ENCODE data around the gene IFT172.
"Not testable (repeated sequence)": the region's sequence is repeated elsewhere in the genome, so short reads cannot be mapped to it uniquely, and the experiment has no call there.

IFT172 gene

GRCh38 chr2:27441958-27442919 lies 47.3 kb downstream of the IFT172 start, which contains the start of gene KRTCAP3:
KRTCAP3 (plus strand) TSS chr2:27442381; CDS start chr2:27442413, 32 bp downstream.
- H3K4me3 ChIP-seq (ENCODE audit: low read depth in 1 of 2, low read length in 2 of 2): peak within 1 kb of the TSS in 1 of 2 donors; percentile 46
- H3K9me3 ChIP-seq (ENCODE audit: control insufficient read depth in 1 of 2, low read length in 2 of 2): no peaks in the 10 kb centered on the region
- peaks cover 0 to 10% of the 10 kb centered on the region in 2 donors for H3K4me1 ChIP-seq (ENCODE audit: control insufficient read depth in 1 of 2, insufficient read depth in 2 of 2, low read length in 2 of 2)
- no peaks in the 10 kb centered on the region for H3K27me3 ChIP-seq (ENCODE audit: low read depth, low read length)
- H3K36me3 ChIP-seq (ENCODE audit: control insufficient read depth in 1 of 2, insufficient read depth in 2 of 2, low read length in 2 of 2): peaks cover 35 to 56% of the 10 kb centered on the region in 2 donors
- H3K27ac ChIP-seq (ENCODE audit: low read length): peak within 1 kb of the TSS; percentile 31

- peaks cover 0 to 10% of the 10 kb centered on the region in 2 donors for H3K4me1 ChIP-seq (ENCODE audit: control insufficient read depth in 1 of 2, insufficient read depth in 2 of 2, low read length in 2 of 2)
- no peak overlapping the region for H3K27ac ChIP-seq (ENCODE audit: low read length)
- H3K27me3 ChIP-seq (ENCODE audit: low read depth, low read length): no peaks in the 10 kb centered on the region
- no peaks in the 10 kb centered on the region for H3K9me3 ChIP-seq (ENCODE audit: control insufficient read depth in 1 of 2, low read length in 2 of 2)
- H3K4me3 ChIP-seq (ENCODE audit: low read depth in 1 of 2, low read length in 2 of 2): no peak overlapping the region
- H3K36me3 ChIP-seq (ENCODE audit: control insufficient read depth in 1 of 2, insufficient read depth in 2 of 2, low read length in 2 of 2): peaks cover 43 to 62% of the 10 kb centered on the region in 2 donors
Observed at GRCh38 chr2:27441226-27441926, 48.2 kb downstream of the IFT172 start.

- H3K36me3 ChIP-seq (ENCODE audit: control insufficient read depth in 1 of 2, insufficient read depth in 2 of 2, low read length in 2 of 2): peaks cover 63 to 75% of the 10 kb centered on the region in 2 donors
- no peak overlapping the region for H3K27ac ChIP-seq (ENCODE audit: low read length)
Observed at GRCh38 chr2:27435628-27436027, 53.9 kb downstream of the IFT172 start.

GRCh38 chr2:27431395-27431794 lies 58.1 kb downstream of the IFT172 start:
- H3K27me3 ChIP-seq (ENCODE audit: low read depth, low read length): no peaks in the 10 kb centered on the region

More at GRCh38 chr2:27435628-27436027, 53.9 kb downstream of the IFT172 start:
- peaks cover 0 to 19% of the 10 kb centered on the region in 2 donors for H3K4me1 ChIP-seq (ENCODE audit: control insufficient read depth in 1 of 2, insufficient read depth in 2 of 2, low read length in 2 of 2)
- H3K27me3 ChIP-seq (ENCODE audit: low read depth, low read length): no peaks in the 10 kb centered on the region
- no peaks in the 10 kb centered on the region for H3K9me3 ChIP-seq (ENCODE audit: control insufficient read depth in 1 of 2, low read length in 2 of 2)
- H3K4me3 ChIP-seq (ENCODE audit: low read depth in 1 of 2, low read length in 2 of 2): no peak overlapping the region

GRCh38 chr2:27428978-27429541 lies 60.5 kb downstream of the IFT172 start:
- peak overlapping the region; percentile 82 to 88 for H3K4me3 ChIP-seq (ENCODE audit: low read depth in 1 of 2, low read length in 2 of 2)
- peak overlapping the region; percentile 85 for H3K27ac ChIP-seq (ENCODE audit: low read length)
- peaks cover 8 to 37% of the 10 kb centered on the region in 2 donors for H3K4me1 ChIP-seq (ENCODE audit: control insufficient read depth in 1 of 2, insufficient read depth in 2 of 2, low read length in 2 of 2)
- H3K9me3 ChIP-seq (ENCODE audit: control insufficient read depth in 1 of 2, low read length in 2 of 2): no peaks in the 10 kb centered on the region
- peaks cover 10 to 15% of the 10 kb centered on the region in 2 donors for H3K36me3 ChIP-seq (ENCODE audit: control insufficient read depth in 1 of 2, insufficient read depth in 2 of 2, low read length in 2 of 2)
- H3K27me3 ChIP-seq (ENCODE audit: low read depth, low read length): no peaks in the 10 kb centered on the region

More at GRCh38 chr2:27431395-27431794, 58.1 kb downstream of the IFT172 start:
- peaks cover 8 to 37% of the 10 kb centered on the region in 2 donors for H3K4me1 ChIP-seq (ENCODE audit: control insufficient read depth in 1 of 2, insufficient read depth in 2 of 2, low read length in 2 of 2)
- H3K9me3 ChIP-seq (ENCODE audit: control insufficient read depth in 1 of 2, low read length in 2 of 2): no peaks in the 10 kb centered on the region
- H3K27ac ChIP-seq (ENCODE audit: low read length): no peak overlapping the region
- H3K36me3 ChIP-seq (ENCODE audit: control insufficient read depth in 1 of 2, insufficient read depth in 2 of 2, low read length in 2 of 2): peaks cover 33 to 38% of the 10 kb centered on the region in 2 donors
- no peak overlapping the region for H3K4me3 ChIP-seq (ENCODE audit: low read depth in 1 of 2, low read length in 2 of 2)

GRCh38 chr2:27428213-27428977 lies 61.1 kb downstream of the IFT172 start, which contains the start of gene NRBP1:
NRBP1 (plus strand) TSS chr2:27428631; CDS start chr2:27433274, 4,643 bp downstream.
- Histone ChIP-seq H3K36me3 (ENCODE audit: control insufficient read depth in 1 of 2, insufficient read depth in 2 of 2, low read length in 2 of 2) (peaks cover 3 to 8% of the 10 kb centered on the region in 2 donors), H3K4me3 (ENCODE audit: low read depth in 1 of 2, low read length in 2 of 2) (peak within 1 kb of the TSS; percentile 82 to 88), H3K27me3 (ENCODE audit: low read depth, low read length) (no peaks in the 10 kb centered on the region), H3K27ac (ENCODE audit: low read length) (peak within 1 kb of the TSS; percentile 88), H3K9me3 (ENCODE audit: control insufficient read depth in 1 of 2, low read length in 2 of 2) (no peaks in the 10 kb centered on the region), H3K4me1 (ENCODE audit: control insufficient read depth in 1 of 2, insufficient read depth in 2 of 2, low read length in 2 of 2) (peaks cover 8 to 37% of the 10 kb centered on the region in 2 donors)

- H3K36me3 ChIP-seq (ENCODE audit: control insufficient read depth in 1 of 2, insufficient read depth in 2 of 2, low read length in 2 of 2): peaks cover 0 to 3% of the 10 kb centered on the region in 2 donors
- H3K27ac ChIP-seq (ENCODE audit: low read length): peak overlapping the region; percentile 88
- no peaks in the 10 kb centered on the region for H3K9me3 ChIP-seq (ENCODE audit: control insufficient read depth in 1 of 2, low read length in 2 of 2)
- peak overlapping the region; percentile 82 to 88 for H3K4me3 ChIP-seq (ENCODE audit: low read depth in 1 of 2, low read length in 2 of 2)
- no peaks in the 10 kb centered on the region for H3K27me3 ChIP-seq (ENCODE audit: low read depth, low read length)
- peaks cover 8 to 33% of the 10 kb centered on the region in 2 donors for H3K4me1 ChIP-seq (ENCODE audit: control insufficient read depth in 1 of 2, insufficient read depth in 2 of 2, low read length in 2 of 2)
Observed at GRCh38 chr2:27427863-27428212, 61.7 kb downstream of the IFT172 start.

- peaks cover 5 to 12% of the 10 kb centered on the region in 2 donors for H3K4me1 ChIP-seq (ENCODE audit: control insufficient read depth in 1 of 2, insufficient read depth in 2 of 2, low read length in 2 of 2)
- not testable (repeated sequence) for H3K27me3 ChIP-seq (ENCODE audit: low read depth, low read length); H3K9me3 ChIP-seq (ENCODE audit: control insufficient read depth in 1 of 2, low read length in 2 of 2); H3K4me3 ChIP-seq (ENCODE audit: low read depth in 1 of 2, low read length in 2 of 2); H3K36me3 ChIP-seq (ENCODE audit: control insufficient read depth in 1 of 2, insufficient read depth in 2 of 2, low read length in 2 of 2); H3K27ac ChIP-seq (ENCODE audit: low read length)
Observed at GRCh38 chr2:27425039-27425438, 64.5 kb downstream of the IFT172 start.

- Histone ChIP-seq H3K4me1 (ENCODE audit: control insufficient read depth in 1 of 2, insufficient read depth in 2 of 2, low read length in 2 of 2) (peaks cover 0 to 5% of the 10 kb centered on the region in 2 donors), H3K27ac (ENCODE audit: low read length) (no peak overlapping the region), H3K27me3 (ENCODE audit: low read depth, low read length) (no peaks in the 10 kb centered on the region), H3K36me3 (ENCODE audit: control insufficient read depth in 1 of 2, insufficient read depth in 2 of 2, low read length in 2 of 2) (no peaks in the 10 kb centered on the region), H3K4me3 (ENCODE audit: low read depth in 1 of 2, low read length in 2 of 2) (no peak overlapping the region), H3K9me3 (ENCODE audit: control insufficient read depth in 1 of 2, low read length in 2 of 2) (no peaks in the 10 kb centered on the region)
Observed at GRCh38 chr2:27422958-27423357, 66.6 kb downstream of the IFT172 start.

GRCh38 chr2:27421660-27422250 lies 67.8 kb downstream of the IFT172 start:
- Histone ChIP-seq H3K9me3 (ENCODE audit: control insufficient read depth in 1 of 2, low read length in 2 of 2) (no peaks in the 10 kb centered on the region), H3K4me1 (ENCODE audit: control insufficient read depth in 1 of 2, insufficient read depth in 2 of 2, low read length in 2 of 2) (no peaks in the 10 kb centered on the region)

More at GRCh38 chr2:27421660-27422250, 67.8 kb downstream of the IFT172 start:
- Histone ChIP-seq H3K4me3 (ENCODE audit: low read depth in 1 of 2, low read length in 2 of 2) (no peak overlapping the region), H3K27ac (ENCODE audit: low read length) (no peak overlapping the region), H3K36me3 (ENCODE audit: control insufficient read depth in 1 of 2, insufficient read depth in 2 of 2, low read length in 2 of 2) (no peaks in the 10 kb centered on the region), H3K27me3 (ENCODE audit: low read depth, low read length) (no peaks in the 10 kb centered on the region)
